Epithelial cell of esophagus (primary cell): ENCODE results near the gene MAP3K4.
A peak's percentile ranks its signal among the peaks of the same experiment; 100 is the strongest.

ENCODE experiments used
- DNase-seq: peaks from one replicate; pipeline ENCODE4 v3.0.0; 2010; ENCODE audit warnings: low read depth
- H3K4me3 ChIP-seq: 2 replicates; pipeline ENCODE4 v1.5.1; 2011; ENCODE audit warnings: mild to moderate bottlenecking, low read length, control low read depth
- CTCF ChIP-seq: IDR thresholded peaks from 2 replicates; pipeline ENCODE4 v1.5.1; 2011; ENCODE audit warnings: low read depth, mild to moderate bottlenecking, low read length, control low read depth, inconsistent platforms; ENCODE audit not compliant: insufficient read depth; ENCODE audit errors: missing control alignments

The MAP3K4 gene

GRCh38 chr6:161137839-161138542 lies 146.4 kb downstream of the MAP3K4 start:
- DNase-seq, result peak; percentile 95
- no peak overlapping the region for H3K4me3 ChIP-seq
- TF ChIP-seq CTCF, result no peak

GRCh38 chr6:161138543-161139303 lies 147.2 kb downstream of the MAP3K4 start:
- no peak for TF ChIP-seq CTCF
- no peak for DNase-seq
- no peak overlapping the region for H3K4me3 ChIP-seq

GRCh38 chr6:161139304-161139765 lies 147.8 kb downstream of the MAP3K4 start:
- DNase-seq, result no peak
- no peak for TF ChIP-seq CTCF
- no peak overlapping the region for H3K4me3 ChIP-seq

- H3K4me3 ChIP-seq, result no peak overlapping the region
- no peak for TF ChIP-seq CTCF
- DNase-seq, result peak; percentile 36
These were observed 148.4 kb downstream of the MAP3K4 start for GRCh38 chr6:161139766-161140553.

- TF ChIP-seq CTCF, result no peak
These were observed 148.9 kb downstream of the MAP3K4 start for GRCh38 chr6:161140554-161140875.

GRCh38 chr6:161141173-161141572 lies 149.6 kb downstream of the MAP3K4 start:
- no peak overlapping the region for H3K4me3 ChIP-seq
- TF ChIP-seq CTCF, result no peak
- no peak for DNase-seq

More at GRCh38 chr6:161140554-161140875, 148.9 kb downstream of the MAP3K4 start:
- H3K4me3 ChIP-seq, result no peak overlapping the region
- no peak for DNase-seq
